ENCODE results near the gene CDK5R2. TPM values are rescaled to one million over a fixed set of nuclear protein-coding genes. Genes with fewer than 3 reads are reported as not detected.

CDK5R2 gene
- total RNA-seq, 1 experiment from 2014 or later, result 0.11 TPM

- H3K27ac ChIP-seq (ENCODE audit: low read length), result no peak overlapping the region
- no peaks in the 10 kb centered on the region for H3K9me3 ChIP-seq (ENCODE audit: low read length)
- ATAC-seq (no peak), DNase-seq (no peak)
- no TSS peak for BruUV-seq (replicated peaks)
- H3K4me3 ChIP-seq (ENCODE audit: low read length), result no peak overlapping the region
- H2AFZ ChIP-seq (ENCODE audit: low read length), result no peak overlapping the region
- TF ChIP-seq EZH2phosphoT487 (IDR thresholded peaks at IDR 0.05; ENCODE audit: borderline replicate concordance, low read length) (no peak), CTCF (conservative IDR thresholded peaks at IDR 0.05; ENCODE audit: low read depth, low read length) (no peak), EZH2 (IDR thresholded peaks at IDR 0.05; ENCODE audit: low read length, unreplicated experiment) (no peak)
- POLR2A ChIA-PET (ENCODE audit: unreplicated experiment), result no interaction called here
- H3F3A ChIP-seq (ENCODE audit: low read length, unreplicated experiment), result no peaks in the 10 kb centered on the region
- no peak overlapping the region for H3K9ac ChIP-seq (ENCODE audit: low read length)
- H3K9me2 ChIP-seq (replicated peaks; ENCODE audit: low read length), result no peaks in the 10 kb centered on the region
- H3K4me1 ChIP-seq (ENCODE audit: insufficient read depth, low read length), result no peaks in the 10 kb centered on the region
- no peaks in the 10 kb centered on the region for H4K20me1 ChIP-seq (ENCODE audit: low read length)
- H3K36me3 ChIP-seq (ENCODE audit: low read depth, low read length), result no peaks in the 10 kb centered on the region
- H3K27me3 ChIP-seq (ENCODE audit: low read length), result peaks cover 16% of the 10 kb centered on the region
- H3K79me2 ChIP-seq (ENCODE audit: low read length), result no peaks in the 10 kb centered on the region
- CTCF ChIA-PET, result no interaction called here
- H3K4me2 ChIP-seq (ENCODE audit: low read length), result no peak overlapping the region
- intact Hi-C loops (cut with micrococcal nuclease), result no loop called here
Observed at GRCh38 chr2:218970894-218971293, 11.4 kb downstream of the CDK5R2 start.

GRCh38 chr2:218975060-218975777 lies 15.8 kb downstream of the CDK5R2 start:
- Histone ChIP-seq H3K4me3 (ENCODE audit: low read length) (no peak overlapping the region), H3K9me3 (ENCODE audit: low read length) (no peaks in the 10 kb centered on the region), H3K79me2 (ENCODE audit: low read length) (no peaks in the 10 kb centered on the region), H3K27ac (ENCODE audit: low read length) (no peak overlapping the region), H3K27me3 (ENCODE audit: low read length) (peaks cover 13% of the 10 kb centered on the region), H3K36me3 (ENCODE audit: low read depth, low read length) (no peaks in the 10 kb centered on the region), H3K9ac (ENCODE audit: low read length) (no peak overlapping the region), H3F3A (ENCODE audit: low read length, unreplicated experiment) (no peaks in the 10 kb centered on the region), H2AFZ (ENCODE audit: low read length) (no peak overlapping the region), H3K9me2 (replicated peaks; ENCODE audit: low read length) (no peaks in the 10 kb centered on the region), H3K4me2 (ENCODE audit: low read length) (no peak overlapping the region), H3K4me1 (ENCODE audit: insufficient read depth, low read length) (no peaks in the 10 kb centered on the region), H4K20me1 (ENCODE audit: low read length) (no peaks in the 10 kb centered on the region)
- no TSS peak for BruUV-seq (replicated peaks)
- no peak for TF ChIP-seq EZH2phosphoT487 (IDR thresholded peaks at IDR 0.05; ENCODE audit: borderline replicate concordance, low read length)
- TF ChIP-seq CTCF (conservative IDR thresholded peaks at IDR 0.05; ENCODE audit: low read depth, low read length), result peak; percentile 12; the same call in 1 of the 2 replicates
- no peak for TF ChIP-seq EZH2 (IDR thresholded peaks at IDR 0.05; ENCODE audit: low read length, unreplicated experiment)
- CTCF ChIA-PET, result no interaction called here
- intact Hi-C loops (cut with micrococcal nuclease), result no loop called here
- POLR2A ChIA-PET (ENCODE audit: unreplicated experiment), result no interaction called here
- DNase-seq (no peak), ATAC-seq (no peak)
